CD14-positive monocyte (primary cell): ENCODE measurements around the gene ADAT3. TPM values are rescaled to one million over a fixed set of nuclear protein-coding genes. Genes with fewer than 3 reads are reported as not detected.
"Not testable (repeated sequence)": the region's sequence is repeated elsewhere in the genome, so short reads cannot be mapped to it uniquely, and the experiment has no call there.

Experiments used
- DNase-seq, 3 donors: peaks; one replicate each; pipeline ENCODE4 v3.0.0-alpha.2; 2011 to 2022
- H2AFZ ChIP-seq: 2 replicates; pipeline ENCODE4 v1.6.0; 2012; ENCODE audit warnings: mild to moderate bottlenecking, low read depth, low read length, inconsistent platforms; ENCODE audit not compliant: insufficient read depth, poor library complexity, severe bottlenecking
- H3K27ac ChIP-seq, 2 donors: 1 replicate in 1 of 2; 2 replicates in 1 of 2; pipeline ENCODE4 v1.5.1; 2012 to 2013; ENCODE audit warnings: low read length in 2 of 2, control low read depth in 1 of 2, inconsistent platforms in 1 of 2, low read depth in 1 of 2, mild to moderate bottlenecking in 1 of 2
- H3K27me3 ChIP-seq, 2 donors: one replicate each; pipeline versions ENCODE4 v1.6.0 to v1.6.1; 2011 to 2013; ENCODE audit warnings: low read length in 2 of 2; ENCODE audit not compliant: control insufficient read depth in 2 of 2, insufficient read depth in 2 of 2
- H3K36me3 ChIP-seq, 2 donors: replicated peaks in 1 of 2; 1 replicate in 1 of 2; 2 replicates in 1 of 2; pipeline versions ENCODE4 v1.5.1 to v1.6.1; 2012 to 2013; ENCODE audit warnings: low read length in 2 of 2, control low read depth in 1 of 2, inconsistent platforms in 1 of 2, mild to moderate bottlenecking in 1 of 2; ENCODE audit not compliant: insufficient read depth in 2 of 2, control insufficient read depth in 1 of 2
- H3K4me1 ChIP-seq, 2 donors: 1 replicate in 1 of 2; 2 replicates in 1 of 2; pipeline versions ENCODE4 v1.5.1 to v1.6.1; 2012 to 2013; ENCODE audit warnings: low read length in 2 of 2, control low read depth in 1 of 2, inconsistent platforms in 1 of 2, mild to moderate bottlenecking in 1 of 2, moderate library complexity in 1 of 2; ENCODE audit not compliant: insufficient read depth in 2 of 2, control insufficient read depth in 1 of 2
- H3K4me2 ChIP-seq: replicated peaks from 2 replicates; pipeline ENCODE3; 2012; ENCODE audit warnings: low read length, moderate library complexity, mild to moderate bottlenecking; ENCODE audit not compliant: poor library complexity, severe bottlenecking; ENCODE audit errors: extremely low read depth
- H3K4me3 ChIP-seq, 3 experiments: fragments of 200-600 bp in 1 of 3; sonication (generic) in 1 of 3; replicated peaks in 1 of 3; 1 replicate in 2 of 3; 2 replicates in 1 of 3; pipeline ENCODE4 v1.5.1; 2011 to 2013; ENCODE audit warnings: low read length in 3 of 3, mild to moderate bottlenecking in 3 of 3, control low read depth in 2 of 3, low read depth in 2 of 3, inconsistent platforms in 1 of 3, moderate library complexity in 1 of 3
- H3K79me2 ChIP-seq: 2 replicates; pipeline ENCODE4 v1.6.0; 2012; ENCODE audit warnings: mild to moderate bottlenecking, control low read depth, inconsistent platforms, low read length, moderate library complexity; ENCODE audit not compliant: insufficient read depth
- H3K9ac ChIP-seq: 2 replicates; pipeline ENCODE4 v1.6.0; 2017; ENCODE audit warnings: low read length, mild to moderate bottlenecking; ENCODE audit not compliant: insufficient read depth, poor library complexity, severe bottlenecking
- H3K9me3 ChIP-seq, 2 donors: replicated peaks in 1 of 2; 1 replicate in 1 of 2; 2 replicates in 1 of 2; pipeline versions ENCODE4 v1.5.1 to v1.6.1; 2012 to 2013; ENCODE audit warnings: low read length in 2 of 2, control low read depth in 1 of 2; ENCODE audit not compliant: control insufficient read depth in 1 of 2, insufficient read depth in 1 of 2
- H4K20me1 ChIP-seq: 2 replicates; pipeline ENCODE4 v1.6.0; 2012; ENCODE audit warnings: mild to moderate bottlenecking, low read length, control low read depth, moderate library complexity; ENCODE audit not compliant: insufficient read depth
- H3K27ac Mint-ChIP-seq, 7 donors: one replicate each; pipeline ENCODE4 v1.8.0; 2020; ENCODE audit warnings: mild to moderate bottlenecking in 7 of 7, mixed read lengths in 7 of 7, moderate library complexity in 6 of 7, inconsistent platforms in 2 of 7
- H3K27me3 Mint-ChIP-seq, 3 donors: one replicate each; pipeline ENCODE4 v1.8.0; 2021 to 2022; ENCODE audit warnings: low read depth in 3 of 3, mild to moderate bottlenecking in 3 of 3, mixed read lengths in 3 of 3, moderate library complexity in 3 of 3, inconsistent platforms in 1 of 3
- H3K36me3 Mint-ChIP-seq, 2 donors: one replicate each; pipeline ENCODE4 v1.8.0; 2020; ENCODE audit warnings: mixed read lengths in 2 of 2, inconsistent platforms in 1 of 2, mild to moderate bottlenecking in 1 of 2
- H3K4me1 Mint-ChIP-seq: one replicate; pipeline ENCODE4 v1.8.0; 2020; ENCODE audit warnings: mild to moderate bottlenecking, mixed read lengths
- H3K4me3 Mint-ChIP-seq, 2 donors: one replicate each; pipeline ENCODE4 v1.8.0; 2020; ENCODE audit warnings: mild to moderate bottlenecking in 2 of 2, mixed read lengths in 2 of 2, moderate library complexity in 1 of 2
- H3K9me3 Mint-ChIP-seq, 7 donors: one replicate each; pipeline ENCODE4 v1.8.0; 2020 to 2022; ENCODE audit warnings: mixed read lengths in 7 of 7, mild to moderate bottlenecking in 6 of 7, moderate library complexity in 6 of 7, inconsistent platforms in 2 of 7
- WGBS: methylation state at CpG from one replicate; pipeline ENCODE4 v1.1.5; 2013; ENCODE audit warnings: missing lambda C conversion rate; ENCODE audit not compliant: insufficient coverage; 5-methylcytosine and 5-hydroxymethylcytosine counted together
- intact Hi-C, 2 donors: fragments of 100-400 bp; cut with micrococcal nuclease; formaldehyde crosslinking; loops; one replicate each; pipeline versions ENCODE4 v1.15.0 to v1.15.1; 2023
- polyA plus RNA-seq, 3 donors: library from polyadenylated mRNA; depleted of rRNA in 1 of 3; unstranded in 2 of 3; stranded (reverse) in 1 of 3; fragments of 300-500 nt in 2 of 3; fragments of >200 nt in 1 of 3; fragmentation: Illumina TruSeq in 2 of 3; gene quantifications; 1 replicate in 2 of 3; 2 replicates in 1 of 3; pipeline ENCODE4 v1.2.3, GENCODE V29; 2012 to 2021
- TF ChIP-seq, protein P1 (sequence below): fragments of 200-600 bp; IDR thresholded peaks from one replicate; pipeline ENCODE4 v1.8.0; 2022; ENCODE audit warnings: antibody characterized with exemption, mild to moderate bottlenecking

ADAT3 gene
- polyA plus RNA-seq, 3 donors = 2.7 to 3.2 (median 3.1) TPM

- intact Hi-C loops = no loop called here
- Histone ChIP-seq H3K9me3 (no peaks in the 10 kb centered on the region), H3K27me3 (no peaks in the 10 kb centered on the region), H3K4me1 (peaks cover 27 to 32% of the 10 kb centered on the region in 2 donors), H3K4me2 (peak overlapping the region; percentile 84), H4K20me1 (peaks cover 52% of the 10 kb centered on the region), H3K9ac (no peak overlapping the region), H3K27ac (peak overlapping the region in 1 of 2 donors; percentile 98), H2AFZ (no peak overlapping the region), H3K79me2 (peaks cover 66% of the 10 kb centered on the region), H3K36me3 (peaks cover 14 to 27% of the 10 kb centered on the region in 2 donors), H3K4me3 (peak overlapping the region in 1 of 3 experiments; percentile 92)
- no peak for DNase-seq
- TF ChIP-seq, protein P1, sequence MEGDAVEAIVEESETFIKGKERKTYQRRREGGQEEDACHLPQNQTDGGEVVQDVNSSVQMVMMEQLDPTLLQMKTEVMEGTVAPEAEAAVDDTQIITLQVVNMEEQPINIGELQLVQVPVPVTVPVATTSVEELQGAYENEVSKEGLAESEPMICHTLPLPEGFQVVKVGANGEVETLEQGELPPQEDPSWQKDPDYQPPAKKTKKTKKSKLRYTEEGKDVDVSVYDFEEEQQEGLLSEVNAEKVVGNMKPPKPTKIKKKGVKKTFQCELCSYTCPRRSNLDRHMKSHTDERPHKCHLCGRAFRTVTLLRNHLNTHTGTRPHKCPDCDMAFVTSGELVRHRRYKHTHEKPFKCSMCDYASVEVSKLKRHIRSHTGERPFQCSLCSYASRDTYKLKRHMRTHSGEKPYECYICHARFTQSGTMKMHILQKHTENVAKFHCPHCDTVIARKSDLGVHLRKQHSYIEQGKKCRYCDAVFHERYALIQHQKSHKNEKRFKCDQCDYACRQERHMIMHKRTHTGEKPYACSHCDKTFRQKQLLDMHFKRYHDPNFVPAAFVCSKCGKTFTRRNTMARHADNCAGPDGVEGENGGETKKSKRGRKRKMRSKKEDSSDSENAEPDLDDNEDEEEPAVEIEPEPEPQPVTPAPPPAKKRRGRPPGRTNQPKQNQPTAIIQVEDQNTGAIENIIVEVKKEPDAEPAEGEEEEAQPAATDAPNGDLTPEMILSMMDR = no peak
- Mint-ChIP-seq H3K27ac (peak overlapping the region; percentile 85 to 97 (median 94)), H3K36me3 (peaks cover 7 to 26% of the 10 kb centered on the region in 2 donors), H3K27me3 (no peaks in the 10 kb centered on the region), H3K4me3 (peak overlapping the region; percentile 72 to 97), H3K9me3 (no peaks in the 10 kb centered on the region), H3K4me1 (peaks cover 25% of the 10 kb centered on the region)
- 81% methylated on average over 15 of the region's 29 CpGs for WGBS
Measured at GRCh38 chr19:1873524-1874473, 31.4 kb upstream of the ADAT3 start.

GRCh38 chr19:1874554-1875185 is 30.5 kb upstream of the ADAT3 start:
- no peaks in the 10 kb centered on the region for H3K9me3 Mint-ChIP-seq
- Histone ChIP-seq H3K4me2 (peak overlapping the region; percentile 84), H4K20me1 (peaks cover 52% of the 10 kb centered on the region), H3K9ac (peak overlapping the region; percentile 97), H3K4me1 (peaks cover 27 to 32% of the 10 kb centered on the region in 2 donors), H3K27ac (peak overlapping the region; percentile 20 to 98), H3K9me3 (no peaks in the 10 kb centered on the region), H3K79me2 (peaks cover 62% of the 10 kb centered on the region), H2AFZ (no peak overlapping the region), H3K27me3 (no peaks in the 10 kb centered on the region), H3K36me3 (peaks cover 14 to 27% of the 10 kb centered on the region in 2 donors), H3K4me3 (peak overlapping the region; percentile 92 to 98 (median 92))
- H3K27me3 Mint-ChIP-seq = no peaks in the 10 kb centered on the region
- intact Hi-C loops = no loop called here
- H3K4me1 Mint-ChIP-seq = peaks cover 25% of the 10 kb centered on the region
- H3K36me3 Mint-ChIP-seq = peaks cover 7 to 21% of the 10 kb centered on the region in 2 donors
- H3K4me3 Mint-ChIP-seq = peak overlapping the region; percentile 97 to 98
- DNase-seq = peak in 2 of 3 donors; percentile 51 to 56
- peak overlapping the region; percentile 85 to 97 (median 94) for H3K27ac Mint-ChIP-seq
- TF ChIP-seq, protein P1 = no peak
- WGBS = no CpG with 5 or more reads among the region's 16 CpGs

DNA sequence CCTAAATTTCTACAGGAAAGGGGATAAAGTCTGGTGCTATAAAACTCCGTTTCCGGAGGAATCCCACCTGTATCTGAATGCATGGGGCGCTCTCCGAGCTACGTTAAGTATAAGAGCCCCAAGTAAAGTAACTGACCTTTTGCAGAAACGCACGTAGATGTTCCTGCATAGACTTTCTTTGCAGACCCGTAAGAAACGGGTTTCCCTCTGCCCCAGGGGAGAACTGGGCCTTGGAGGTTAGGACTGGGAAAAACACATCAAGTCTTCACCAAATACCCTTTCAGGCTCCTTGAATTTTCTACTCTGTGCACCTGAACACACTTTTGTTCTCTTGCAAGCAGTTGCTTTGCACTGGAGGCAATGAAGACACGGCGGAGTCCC is 29.9 kb upstream of the ADAT3 start:
- H3K27ac Mint-ChIP-seq = peak overlapping the region; percentile 93 to 97 (median 94)

More for the DNA sequence above, 29.9 kb upstream of the ADAT3 start:
- H3K9me3 Mint-ChIP-seq, H3K27me3 ChIP-seq, H2AFZ ChIP-seq, H3K27me3 Mint-ChIP-seq, intact Hi-C loops, DNase-seq, H3K9me3 ChIP-seq: not testable (repeated sequence)
- peak overlapping the region; percentile 84 for H3K4me2 ChIP-seq
- H3K4me3 Mint-ChIP-seq = peak overlapping the region; percentile 97 to 98
- H3K4me1 ChIP-seq = peaks cover 27 to 32% of the 10 kb centered on the region in 2 donors
- peaks cover 10 to 25% of the 10 kb centered on the region in 2 donors for H3K36me3 Mint-ChIP-seq
- 0% methylated on average over 9 of the region's 11 CpGs for WGBS
- H3K36me3 ChIP-seq = peaks cover 18 to 31% of the 10 kb centered on the region in 2 donors
- peaks cover 58% of the 10 kb centered on the region for H3K79me2 ChIP-seq
- H3K9ac ChIP-seq = peak overlapping the region; percentile 97
- peaks cover 54% of the 10 kb centered on the region for H4K20me1 ChIP-seq
- peak overlapping the region; percentile 92 to 98 (median 92) for H3K4me3 ChIP-seq
- peak overlapping the region; percentile 86 to 98 for H3K27ac ChIP-seq
- H3K4me1 Mint-ChIP-seq = peaks cover 25% of the 10 kb centered on the region
